ENCODE data around the gene LSM10. TPM values are rescaled to one million over a fixed set of nuclear protein-coding genes. Genes with fewer than 3 reads are reported as not detected.

The LSM10 gene
- total and polyA plus RNA-seq, 9 of the 15 experiments (the other 6 are each of a cell fraction or from before 2014, with no cell fraction given), result 13.2 to 146 (median 68.9) TPM

DNA sequence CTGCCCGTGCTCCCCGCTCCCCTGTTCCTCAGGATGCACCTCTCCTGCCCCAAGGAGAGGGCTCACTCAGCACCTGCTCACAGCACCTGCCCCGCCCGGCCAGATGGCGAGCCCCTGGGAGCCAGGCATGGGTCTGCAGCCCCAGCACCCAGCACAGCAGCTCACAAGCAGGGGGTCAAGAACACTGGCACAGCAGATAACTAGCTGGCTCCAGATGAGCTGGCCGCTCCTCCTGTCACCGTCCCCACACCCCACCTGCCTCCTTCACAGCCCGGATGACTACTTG lies 53.4 kb downstream of the LSM10 start:
- Histone ChIP-seq H2AFZ (ENCODE audit: low read depth, low read length) (no peak overlapping the region), H3K9me1 (ENCODE audit: control insufficient read depth, insufficient read depth, low read length) (peaks cover 5% of the 10 kb centered on the region), H3K4me3 (no peak overlapping the region), H3K4me1 (replicated peaks in 1 of 2; ENCODE audit: control insufficient read depth in 2 of 2, insufficient read depth in 2 of 2, low read length in 2 of 2) (peaks cover 5 to 41% of the 10 kb centered on the region in 2 experiments; a peak in 4 of 5 replicates), H3K4me2 (ENCODE audit: insufficient read depth, low read length) (no peak overlapping the region), H3K79me2 (ENCODE audit: control insufficient read depth, insufficient read depth, low read length) (no peaks in the 10 kb centered on the region), H3K9ac (ENCODE audit: insufficient read depth in 1 of 2, low read depth in 2 of 2, low read length in 2 of 2) (peak overlapping the region in 1 of 2 experiments; percentile 26; a peak in 1 of 4 replicates), H3K36me3 (ENCODE audit: control insufficient read depth, insufficient read depth, low read length) (peaks cover 94% of the 10 kb centered on the region; the same call in 2 of the 3 replicates), H4K20me1 (replicated peaks; ENCODE audit: control insufficient read depth, insufficient read depth, low read length) (peaks cover 13% of the 10 kb centered on the region; the same call in 1 of the 2 replicates), H3K27ac (ENCODE audit: extremely low read depth, low read depth, low read length) (no peak overlapping the region), H3K27me3 (ENCODE audit: control insufficient read depth in 2 of 2, insufficient read depth in 2 of 2, low read length in 2 of 2) (no peaks in the 10 kb centered on the region), H3K9me3 (replicated peaks; ENCODE audit: control insufficient read depth, insufficient read depth, low read depth, low read length) (no peaks in the 10 kb centered on the region)
- DNase-seq (ENCODE audit: extremely low read depth in 1 of 4, low spot score in 3 of 4) (no peak), FAIRE-seq (no peak), ATAC-seq (no peak)
- intact Hi-C loops (cut with micrococcal nuclease) (no loop called here), in situ Hi-C loops (cut with MboI) (no loop called here)
- 94% methylated on average over 8 of the region's 8 CpGs for WGBS (ENCODE audit: insufficient coverage, low coverage, missing lambda C conversion rate)
- POLR2A ChIA-PET, result interaction anchor here (1.1 kb wide), 1 partner anchor 18 kb away, joined by 4 read pairs; no protein-coding TSS in a partner anchor
- CTCF ChIA-PET (ENCODE audit: low intra/inter-chr PET ratio), result interaction anchor here (1.1 kb wide), 1 partner anchor 77 kb away, joined by 3 read pairs; no protein-coding TSS in a partner anchor
- no TSS peak for BruUV-seq (replicated peaks)
- TF ChIP-seq MYBL2 (IDR thresholded peaks at IDR 0.05; ENCODE audit: low read depth) (no peak), MYBL2 (CRISPR knock-in tag; IDR thresholded peaks at IDR 0.05; ENCODE audit: borderline replicate concordance) (no peak), KLF6 (CRISPR knock-in tag; IDR thresholded peaks at IDR 0.05; ENCODE audit: borderline replicate concordance) (no peak), CBFA2T2 (conservative IDR thresholded peaks at IDR 0.05) (no peak), EZH2 (IDR thresholded peaks at IDR 0.05; ENCODE audit: borderline replicate concordance, low read depth, low read length) (no peak), SP2 (IDR thresholded peaks at IDR 0.05; ENCODE audit: extremely low read depth, low read depth, low read length, poor library complexity, severe bottlenecking) (no peak), C11orf30 (IDR thresholded peaks at IDR 0.05; ENCODE audit: low read depth) (no peak), SMC3 (conservative IDR thresholded peaks at IDR 0.05; ENCODE audit: insufficient read depth, low read depth, low read length) (no peak), ZNF253 (CRISPR knock-in tag; conservative IDR thresholded peaks at IDR 0.05) (no peak), RBM22 (IDR thresholded peaks at IDR 0.05; ENCODE audit: low read depth, low read length, poor library complexity, severe bottlenecking) (peak; percentile 12)
- TF ChIP-seq, protein P1, sequence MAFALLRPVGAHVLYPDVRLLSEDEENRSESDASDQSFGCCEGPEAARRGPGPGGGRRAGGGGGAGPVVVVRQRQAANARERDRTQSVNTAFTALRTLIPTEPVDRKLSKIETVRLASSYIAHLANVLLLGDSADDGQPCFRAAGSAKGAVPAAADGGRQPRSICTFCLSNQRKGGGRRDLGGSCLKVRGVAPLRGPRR (CRISPR knock-in tag; IDR thresholded peaks at IDR 0.05), result no peak
- TF ChIP-seq, protein P2, sequence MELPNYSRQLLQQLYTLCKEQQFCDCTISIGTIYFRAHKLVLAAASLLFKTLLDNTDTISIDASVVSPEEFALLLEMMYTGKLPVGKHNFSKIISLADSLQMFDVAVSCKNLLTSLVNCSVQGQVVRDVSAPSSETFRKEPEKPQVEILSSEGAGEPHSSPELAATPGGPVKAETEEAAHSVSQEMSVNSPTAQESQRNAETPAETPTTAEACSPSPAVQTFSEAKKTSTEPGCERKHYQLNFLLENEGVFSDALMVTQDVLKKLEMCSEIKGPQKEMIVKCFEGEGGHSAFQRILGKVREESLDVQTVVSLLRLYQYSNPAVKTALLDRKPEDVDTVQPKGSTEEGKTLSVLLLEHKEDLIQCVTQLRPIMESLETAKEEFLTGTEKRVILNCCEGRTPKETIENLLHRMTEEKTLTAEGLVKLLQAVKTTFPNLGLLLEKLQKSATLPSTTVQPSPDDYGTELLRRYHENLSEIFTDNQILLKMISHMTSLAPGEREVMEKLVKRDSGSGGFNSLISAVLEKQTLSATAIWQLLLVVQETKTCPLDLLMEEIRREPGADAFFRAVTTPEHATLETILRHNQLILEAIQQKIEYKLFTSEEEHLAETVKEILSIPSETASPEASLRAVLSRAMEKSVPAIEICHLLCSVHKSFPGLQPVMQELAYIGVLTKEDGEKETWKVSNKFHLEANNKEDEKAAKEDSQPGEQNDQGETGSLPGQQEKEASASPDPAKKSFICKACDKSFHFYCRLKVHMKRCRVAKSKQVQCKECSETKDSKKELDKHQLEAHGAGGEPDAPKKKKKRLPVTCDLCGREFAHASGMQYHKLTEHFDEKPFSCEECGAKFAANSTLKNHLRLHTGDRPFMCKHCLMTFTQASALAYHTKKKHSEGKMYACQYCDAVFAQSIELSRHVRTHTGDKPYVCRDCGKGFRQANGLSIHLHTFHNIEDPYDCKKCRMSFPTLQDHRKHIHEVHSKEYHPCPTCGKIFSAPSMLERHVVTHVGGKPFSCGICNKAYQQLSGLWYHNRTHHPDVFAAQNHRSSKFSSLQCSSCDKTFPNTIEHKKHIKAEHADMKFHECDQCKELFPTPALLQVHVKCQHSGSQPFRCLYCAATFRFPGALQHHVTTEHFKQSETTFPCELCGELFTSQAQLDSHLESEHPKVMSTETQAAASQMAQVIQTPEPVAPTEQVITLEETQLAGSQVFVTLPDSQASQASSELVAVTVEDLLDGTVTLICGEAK (IDR thresholded peaks at IDR 0.05), result no peak
- TF ChIP-seq, protein P2 (CRISPR knock-in tag; IDR thresholded peaks at IDR 0.05), result no peak
- TF ChIP-seq, protein P3, sequence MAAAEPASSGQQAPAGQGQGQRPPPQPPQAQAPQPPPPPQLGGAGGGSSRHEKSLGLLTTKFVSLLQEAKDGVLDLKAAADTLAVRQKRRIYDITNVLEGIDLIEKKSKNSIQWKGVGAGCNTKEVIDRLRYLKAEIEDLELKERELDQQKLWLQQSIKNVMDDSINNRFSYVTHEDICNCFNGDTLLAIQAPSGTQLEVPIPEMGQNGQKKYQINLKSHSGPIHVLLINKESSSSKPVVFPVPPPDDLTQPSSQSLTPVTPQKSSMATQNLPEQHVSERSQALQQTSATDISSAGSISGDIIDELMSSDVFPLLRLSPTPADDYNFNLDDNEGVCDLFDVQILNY (CRISPR knock-in tag; IDR thresholded peaks at IDR 0.05), result no peak

Data from K562 (cell line).